Common myeloid progenitor, CD34-positive (primary cell): ENCODE measurements around the gene CARD14.

Experiments used
- CTCF ChIA-PET: fragments of 350-600 bp; sonication (Branson Sonifier 250); formaldehyde crosslinking; loops from one replicate; lab custom pipeline; 2021; ENCODE audit warnings: antibody characterized with exemption; lab: Charles Lee
- POLR2A ChIA-PET: fragments of 350-600 bp; sonication (Branson Sonifier 250); formaldehyde crosslinking; loops from one replicate; lab custom pipeline; 2021; ENCODE audit warnings: antibody characterized with exemption; lab: Charles Lee
- DNase-seq, 3 donors: peaks; one replicate each; pipeline versions ENCODE4 v3.0.0 to v3.0.0-alpha.2; 2013
- H3K27ac ChIP-seq, 2 experiments: 1 replicate in 1 of 2; 2 replicates in 1 of 2; pipeline ENCODE4 v1.7.0; 2013; ENCODE audit warnings: inconsistent platforms in 2 of 2, low read length in 2 of 2, mild to moderate bottlenecking in 2 of 2, low read depth in 1 of 2, moderate library complexity in 1 of 2; ENCODE audit not compliant: severe bottlenecking in 2 of 2, insufficient read depth in 1 of 2, poor library complexity in 1 of 2
- H3K27me3 ChIP-seq, 5 experiments: replicated peaks in 2 of 5; 1 replicate in 3 of 5; 2 replicates in 2 of 5; pipeline versions ENCODE4 v1.6.1 to v1.7.0; 2013; ENCODE audit warnings: low read length in 4 of 5, mild to moderate bottlenecking in 2 of 5, moderate library complexity in 2 of 5, inconsistent platforms in 1 of 5; ENCODE audit not compliant: insufficient read depth in 5 of 5, control insufficient read depth in 4 of 5
- H3K36me3 ChIP-seq, 4 experiments: 1 replicate in 2 of 4; 2 replicates in 2 of 4; pipeline versions ENCODE4 v1.6.1 to v1.7.0; 2013; ENCODE audit warnings: low read length in 3 of 4, control low read depth in 1 of 4, mild to moderate bottlenecking in 1 of 4; ENCODE audit not compliant: control insufficient read depth in 4 of 4, insufficient read depth in 4 of 4
- H3K4me1 ChIP-seq, 4 experiments: 1 replicate in 3 of 4; 2 replicates in 1 of 4; pipeline versions ENCODE4 v1.6.1 to v1.7.1; 2013; ENCODE audit warnings: low read length in 3 of 4, mild to moderate bottlenecking in 3 of 4, control low read depth in 1 of 4, inconsistent platforms in 1 of 4, moderate library complexity in 1 of 4; ENCODE audit not compliant: control insufficient read depth in 4 of 4, insufficient read depth in 4 of 4; ENCODE audit errors: control extremely low read depth in 1 of 4
- H3K4me3 ChIP-seq, 7 experiments: 1 replicate in 4 of 7; 2 replicates in 3 of 7; pipeline versions ENCODE4 v1.5.1 to v1.7.0; 2013; ENCODE audit warnings: mild to moderate bottlenecking in 7 of 7, low read length in 6 of 7, moderate library complexity in 6 of 7, inconsistent platforms in 2 of 7, low read depth in 2 of 7, control low read depth in 1 of 7; ENCODE audit not compliant: insufficient read depth in 4 of 7, control insufficient read depth in 1 of 7; ENCODE audit errors: extremely low read depth in 1 of 7
- H3K9me3 ChIP-seq, 5 experiments: 1 replicate in 4 of 5; 2 replicates in 1 of 5; pipeline versions ENCODE4 v1.6.1 to v1.7.1; 2013; ENCODE audit warnings: low read length in 4 of 5, mild to moderate bottlenecking in 2 of 5, inconsistent platforms in 1 of 5, low read depth in 1 of 5, moderate library complexity in 1 of 5; ENCODE audit not compliant: control insufficient read depth in 4 of 5, insufficient read depth in 2 of 5; ENCODE audit errors: control extremely low read depth in 1 of 5
- WGBS: methylation state at CpG from one replicate; pipeline ENCODE4 v1.1.5; 2013; ENCODE audit not compliant: insufficient coverage; 5-methylcytosine and 5-hydroxymethylcytosine counted together

CARD14 gene

DNA sequence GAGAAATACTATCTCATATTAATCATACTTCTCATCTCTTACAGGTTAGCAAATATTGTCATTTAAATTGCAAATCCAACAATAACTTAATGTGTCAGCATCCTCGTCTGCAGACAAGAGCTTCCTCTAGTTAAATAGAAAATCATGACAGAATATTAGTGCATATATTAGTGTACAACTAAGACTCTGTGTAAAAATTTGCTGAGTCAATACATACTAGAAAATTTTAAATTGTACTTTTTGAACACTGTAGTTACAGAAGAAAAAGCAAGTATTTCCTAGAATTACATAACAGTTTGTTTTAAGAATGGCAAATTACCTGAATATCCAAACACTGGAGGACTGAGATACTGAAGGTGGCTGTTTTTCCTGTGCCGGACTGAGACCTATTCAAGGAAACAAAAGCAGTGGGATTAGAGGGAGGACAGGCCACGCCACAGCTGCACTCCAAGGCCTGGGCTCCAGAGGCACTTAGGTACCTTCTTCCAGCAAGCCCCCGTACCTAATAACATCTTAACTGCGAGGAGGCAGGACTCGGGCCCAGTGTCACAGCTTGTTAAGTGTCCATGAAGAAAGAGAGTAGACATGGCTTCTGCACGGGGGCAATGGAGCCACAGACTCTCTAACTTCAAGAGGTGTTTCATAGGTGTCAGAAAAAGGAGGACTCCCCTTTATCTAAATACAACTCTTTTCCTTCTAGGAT lies 28.2 kb upstream of the CARD14 start:
- CTCF ChIA-PET, result no interaction called here
- POLR2A ChIA-PET, result no interaction called here
- no peaks in the 10 kb centered on the region for H3K27me3 ChIP-seq
- peaks cover 9 to 20% (median 15%) of the 10 kb centered on the region in 4 experiments for H3K4me1 ChIP-seq
- no peaks in the 10 kb centered on the region for H3K9me3 ChIP-seq
- no peak overlapping the region for H3K4me3 ChIP-seq
- H3K27ac ChIP-seq, result no peak overlapping the region
- H3K36me3 ChIP-seq, result peaks cover 30 to 79% (median 55%) of the 10 kb centered on the region in 4 experiments
- DNase-seq, result no peak
- WGBS, result 100% methylated on average over 4 of the region's 7 CpGs

DNA sequence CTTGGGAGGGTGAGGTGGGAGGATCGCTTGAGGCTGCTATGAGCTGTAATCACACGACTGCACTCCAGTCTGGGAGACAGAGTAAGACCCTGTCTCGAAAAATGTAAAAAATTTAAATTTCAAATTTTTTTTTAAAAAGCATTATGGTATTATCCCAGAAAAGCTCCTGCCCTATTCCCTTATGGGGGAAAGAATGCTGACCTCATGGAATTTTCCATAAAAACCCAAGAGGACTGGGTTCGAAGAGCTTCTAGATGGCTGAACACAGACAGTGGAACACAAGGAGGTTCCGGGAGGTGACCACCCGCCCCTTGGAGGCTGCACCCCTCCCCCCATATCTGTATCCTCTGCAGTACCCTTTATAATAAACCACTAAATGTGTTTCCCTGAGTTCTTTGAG lies 26.9 kb upstream of the CARD14 start:
- CTCF ChIA-PET, result interaction anchor here (2.0 kb wide), 1 partner anchor 41 kb away, joined by 5 read pairs; the partner anchor contains the start of gene GAA
- 100% methylated on average over 2 of the region's 6 CpGs for WGBS
- no peaks in the 10 kb centered on the region for H3K27me3 ChIP-seq
- peaks cover 23 to 66% (median 43%) of the 10 kb centered on the region in 4 experiments for H3K36me3 ChIP-seq
- no peaks in the 10 kb centered on the region for H3K9me3 ChIP-seq
- POLR2A ChIA-PET, result no interaction called here
- H3K27ac ChIP-seq, result no peak overlapping the region
- DNase-seq, result no peak
- H3K4me1 ChIP-seq, result peaks cover 9 to 21% (median 17%) of the 10 kb centered on the region in 4 experiments
- H3K4me3 ChIP-seq, result no peak overlapping the region

DNA sequence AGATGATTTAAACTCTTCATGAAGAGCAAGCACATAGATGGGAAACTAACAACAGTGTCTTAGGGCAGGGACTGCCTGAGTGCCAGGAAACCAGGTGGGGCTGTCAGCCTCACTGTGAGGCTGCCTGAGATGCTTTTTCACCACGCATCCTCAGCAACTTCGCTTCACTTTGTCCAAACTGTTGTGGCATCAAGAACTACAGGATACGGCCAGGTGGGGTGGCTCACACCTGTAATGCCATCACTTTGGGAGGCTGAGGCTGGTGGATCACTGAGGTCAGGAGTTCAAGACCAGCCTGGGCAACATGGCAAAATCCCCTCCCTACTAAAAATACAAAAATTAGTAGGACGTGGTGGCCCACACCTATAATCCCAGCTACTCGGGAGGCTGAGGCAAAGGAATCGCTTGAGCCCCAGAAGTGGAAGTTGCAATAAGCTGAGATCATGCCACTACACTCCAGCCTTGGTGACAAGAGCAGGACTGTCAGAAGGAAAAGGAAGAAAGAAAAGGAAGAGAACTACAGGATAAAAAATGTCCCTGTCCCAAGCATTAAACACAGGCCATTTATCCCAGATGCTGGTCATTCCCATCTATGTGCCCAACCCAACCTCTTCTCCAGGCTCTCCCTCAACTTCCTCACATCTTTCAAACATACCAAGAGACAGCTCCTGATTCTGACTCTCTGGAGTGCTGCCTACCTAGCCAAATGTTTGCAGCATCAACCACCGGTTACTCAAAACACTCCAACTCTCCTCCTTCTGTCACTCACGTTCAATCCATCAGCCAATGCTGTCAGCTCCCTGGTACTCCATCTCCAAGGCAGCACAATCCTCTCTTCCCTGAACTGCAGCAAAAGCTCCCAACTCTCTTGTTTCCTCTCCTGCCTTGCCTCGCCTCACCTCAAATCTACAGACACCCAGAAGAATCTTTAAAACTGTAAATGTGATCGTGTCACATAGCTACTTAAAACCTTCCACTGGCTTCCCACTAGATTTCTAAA lies 24.5 kb upstream of the CARD14 start:
- H3K27ac ChIP-seq, result peak overlapping the region in 1 of 2 experiments; percentile 93
- H3K9me3 ChIP-seq, result no peaks in the 10 kb centered on the region
- H3K4me1 ChIP-seq, result peaks cover 9 to 25% (median 20%) of the 10 kb centered on the region in 4 experiments
- DNase-seq, result no peak
- no peaks in the 10 kb centered on the region for H3K27me3 ChIP-seq
- 67% methylated on average over 9 of the region's 10 CpGs for WGBS
- H3K36me3 ChIP-seq, result peaks cover 10 to 45% (median 23%) of the 10 kb centered on the region in 4 experiments
- ChIA-PET POLR2A (interaction anchor here (0.6 to 1.1 kb wide), 2 partner anchors 17 to 44 kb away, joined by 3 to 4 read pairs; partner anchors contain the start of gene GAA), CTCF (interaction anchor here (1.2 to 1.3 kb wide), 3 partner anchors 17 to 53 kb away, joined by 3 to 4 read pairs (median 4); no protein-coding TSS in a partner anchor)
- H3K4me3 ChIP-seq, result peak overlapping the region in 6 of 7 experiments; percentile 81 to 96 (median 90)

DNA sequence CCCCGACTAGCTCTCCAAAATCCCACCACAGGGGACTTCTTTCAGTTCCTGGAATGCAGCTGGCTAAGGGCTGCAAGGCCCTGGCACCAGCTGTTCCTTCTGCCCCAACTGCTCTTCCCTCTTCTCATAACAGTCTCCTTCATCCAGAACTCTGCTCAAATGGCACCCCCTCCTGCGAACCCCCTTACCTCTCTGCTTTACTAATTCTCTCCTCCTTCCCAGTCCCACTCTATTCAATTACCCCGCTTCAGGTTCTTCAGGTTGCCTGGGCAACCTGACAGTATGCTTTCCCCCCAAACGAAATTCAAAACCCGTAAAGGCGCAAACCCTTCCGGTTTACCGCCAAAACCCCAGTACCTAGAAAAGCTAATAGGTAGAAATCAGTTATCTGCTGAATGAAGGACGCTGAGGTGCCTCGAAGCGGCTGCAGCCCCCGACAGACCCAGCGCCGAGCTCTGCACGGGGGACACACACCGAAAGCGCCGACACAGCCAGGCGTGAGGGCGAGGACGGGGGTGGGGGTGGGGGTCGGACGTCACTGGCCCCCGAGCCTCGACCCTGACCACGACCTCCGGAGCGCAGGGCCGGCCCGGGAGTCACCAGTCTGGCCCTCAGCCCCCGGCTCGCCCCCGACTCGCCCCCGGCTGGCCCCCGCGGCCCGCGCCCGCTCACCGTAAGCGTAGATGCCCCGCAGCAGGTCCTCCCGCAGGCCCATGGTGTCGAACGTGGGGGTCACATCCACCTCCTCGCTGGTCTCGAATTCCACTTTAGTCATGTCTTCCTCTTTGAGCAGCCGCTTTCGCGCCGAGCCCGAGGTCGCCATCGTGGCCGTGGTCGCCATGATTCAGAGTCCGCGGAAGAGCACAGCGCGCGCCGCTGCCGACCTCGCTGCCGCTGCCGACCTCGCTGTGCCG lies 23.5 kb upstream of the CARD14 start:
- DNase-seq, result peak in 2 of 3 donors; percentile 33 to 49
- H3K27ac ChIP-seq, result peak overlapping the region; percentile 70 to 93
- H3K36me3 ChIP-seq, result peaks cover 8 to 40% (median 19%) of the 10 kb centered on the region in 4 experiments
- 0% methylated on average over 58 of the region's 69 CpGs for WGBS
- no peaks in the 10 kb centered on the region for H3K27me3 ChIP-seq
- peak overlapping the region; percentile 81 to 96 (median 90) for H3K4me3 ChIP-seq
- H3K9me3 ChIP-seq, result no peaks in the 10 kb centered on the region
- ChIA-PET POLR2A (interaction anchor here (0.6 to 1.1 kb wide), 3 partner anchors 16 to 45 kb away, joined by 3 to 5 read pairs (median 4); partner anchors contain the start of gene GAA), CTCF (interaction anchor here (1.2 to 1.3 kb wide), 3 partner anchors 18 to 54 kb away, joined by 3 to 4 read pairs (median 4); no protein-coding TSS in a partner anchor)
- H3K4me1 ChIP-seq, result peaks cover 9 to 25% (median 20%) of the 10 kb centered on the region in 4 experiments

DNA sequence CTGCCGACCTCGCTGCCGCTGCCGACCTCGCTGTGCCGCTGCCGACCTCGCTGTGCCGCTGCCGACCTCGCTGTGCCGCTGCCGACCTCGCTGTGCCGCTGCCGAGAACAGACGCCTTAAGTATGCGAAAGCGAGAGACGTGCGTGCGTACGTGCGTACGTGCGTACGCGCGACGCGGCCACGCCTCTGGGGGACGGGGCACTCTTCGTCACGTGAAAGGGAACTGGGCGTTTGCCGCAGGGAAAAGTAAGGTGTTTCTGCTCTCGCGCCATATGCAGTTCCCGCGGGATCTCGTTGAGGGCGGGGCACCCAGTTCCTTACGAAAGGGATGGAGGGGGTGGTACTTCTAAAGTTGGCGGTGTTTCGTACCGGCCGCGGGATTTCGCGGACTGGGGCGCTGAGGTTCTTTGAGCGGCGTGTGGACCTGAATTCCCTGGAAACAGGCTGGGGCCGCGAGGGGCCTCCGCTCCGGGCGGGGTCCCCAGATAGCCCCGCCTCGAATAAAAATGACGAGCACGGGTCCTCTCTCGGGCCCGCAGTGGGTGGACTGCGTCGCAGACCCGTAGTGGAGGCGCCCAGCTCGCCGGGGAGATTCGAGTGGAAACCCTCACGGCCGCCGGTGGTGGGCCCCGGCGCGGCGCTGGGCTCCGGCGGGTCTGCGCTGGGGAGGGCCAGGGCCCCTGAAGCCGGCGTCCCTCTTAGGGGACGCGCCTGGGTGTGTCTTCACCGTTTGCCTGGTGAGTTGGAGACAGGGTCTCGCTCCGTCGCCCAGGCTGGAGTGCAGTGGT lies 22.6 kb upstream of the CARD14 start, which contains the start of gene EIF4A3:
Gene EIF4A3, minus strand, starts transcription at position 94 of the 788 bp plus-strand sequence. CDS start 167 bp downstream, outside the sequence.
- Histone ChIP-seq H3K4me1 (peaks cover 9 to 25% (median 20%) of the 10 kb centered on the region in 4 experiments), H3K4me3 (peak within 1 kb of the TSS; percentile 81 to 96 (median 90)), H3K9me3 (peaks cover 0 to 3% (median 0%) of the 10 kb centered on the region in 5 experiments), H3K27me3 (no peaks in the 10 kb centered on the region), H3K27ac (peak within 1 kb of the TSS; percentile 70 to 93), H3K36me3 (peaks cover 3 to 31% (median 12%) of the 10 kb centered on the region in 4 experiments)
- peak; percentile 99 for DNase-seq
- CTCF ChIA-PET, result interaction anchor here (2.1 kb wide), 1 partner anchor 48 kb away, joined by 4 read pairs; no protein-coding TSS in a partner anchor
- 0% methylated on average over 90 of the region's 90 CpGs for WGBS
- POLR2A ChIA-PET, result no interaction called here
